Parathyroid adenoma (tissue), 2 donors: Measurements from ENCODE around the gene RNF4.

Experiments
- H2AFZ ChIP-seq: fragments of 300-600 bp; sonication (generic); one replicate; pipeline ENCODE4 v1.7.0; 2017; ENCODE audit warnings: antibody characterized with exemption, mild to moderate bottlenecking
- H3K27ac ChIP-seq: fragments of 300-600 bp; sonication (generic); one replicate; pipeline ENCODE4 v1.7.0; 2017
- H3K27me3 ChIP-seq: fragments of 300-600 bp; sonication (generic); one replicate; pipeline ENCODE4 v1.7.0; 2017; ENCODE audit warnings: low read length; ENCODE audit not compliant: control insufficient read depth, insufficient read depth
- H3K36me3 ChIP-seq: fragments of 300-600 bp; sonication (generic); one replicate; pipeline ENCODE4 v1.7.0; 2017; ENCODE audit warnings: low read length; ENCODE audit not compliant: control insufficient read depth, insufficient read depth
- H3K4me1 ChIP-seq: fragments of 300-600 bp; sonication (generic); one replicate; pipeline ENCODE4 v1.7.0; 2017; ENCODE audit warnings: control low read depth
- H3K4me2 ChIP-seq: fragments of 300-600 bp; sonication (generic); one replicate; pipeline ENCODE4 v1.7.0; 2017; ENCODE audit warnings: low read length
- H3K4me3 ChIP-seq: fragments of 300-600 bp; sonication (generic); one replicate; pipeline ENCODE4 v1.7.0; 2017; ENCODE audit warnings: low read depth, low read length
- H3K79me2 ChIP-seq: fragments of 300-600 bp; sonication (generic); one replicate; pipeline ENCODE4 v1.7.0; 2017; ENCODE audit warnings: control low read depth
- H3K9ac ChIP-seq: fragments of 300-600 bp; sonication (generic); one replicate; pipeline ENCODE4 v1.7.0; 2017; ENCODE audit warnings: mild to moderate bottlenecking
- H3K9me3 ChIP-seq: fragments of 300-600 bp; sonication (generic); one replicate; pipeline ENCODE4 v1.7.0; 2017; ENCODE audit warnings: low read length; ENCODE audit not compliant: control insufficient read depth
- TF ChIP-seq, protein P1 (sequence below): fragments of 300-600 bp; sonication (generic); IDR thresholded peaks from one replicate; pipeline ENCODE4 v1.7.0; 2017; ENCODE audit warnings: antibody characterized with exemption, mild to moderate bottlenecking
- donor health status: primary hyperparathyroidism.

RNF4 gene

GRCh38 chr4:2442175-2442993 is 26.5 kb upstream of the RNF4 start:
- Histone ChIP-seq H3K4me2 (no peak overlapping the region), H3K36me3 (no peaks in the 10 kb centered on the region), H2AFZ (no peak overlapping the region), H3K4me1 (no peaks in the 10 kb centered on the region), H3K9ac (no peak overlapping the region), H3K9me3 (no peaks in the 10 kb centered on the region), H3K4me3 (no peak overlapping the region), H3K27me3 (no peaks in the 10 kb centered on the region), H3K79me2 (no peaks in the 10 kb centered on the region), H3K27ac (no peak overlapping the region)
- TF ChIP-seq, protein P1, sequence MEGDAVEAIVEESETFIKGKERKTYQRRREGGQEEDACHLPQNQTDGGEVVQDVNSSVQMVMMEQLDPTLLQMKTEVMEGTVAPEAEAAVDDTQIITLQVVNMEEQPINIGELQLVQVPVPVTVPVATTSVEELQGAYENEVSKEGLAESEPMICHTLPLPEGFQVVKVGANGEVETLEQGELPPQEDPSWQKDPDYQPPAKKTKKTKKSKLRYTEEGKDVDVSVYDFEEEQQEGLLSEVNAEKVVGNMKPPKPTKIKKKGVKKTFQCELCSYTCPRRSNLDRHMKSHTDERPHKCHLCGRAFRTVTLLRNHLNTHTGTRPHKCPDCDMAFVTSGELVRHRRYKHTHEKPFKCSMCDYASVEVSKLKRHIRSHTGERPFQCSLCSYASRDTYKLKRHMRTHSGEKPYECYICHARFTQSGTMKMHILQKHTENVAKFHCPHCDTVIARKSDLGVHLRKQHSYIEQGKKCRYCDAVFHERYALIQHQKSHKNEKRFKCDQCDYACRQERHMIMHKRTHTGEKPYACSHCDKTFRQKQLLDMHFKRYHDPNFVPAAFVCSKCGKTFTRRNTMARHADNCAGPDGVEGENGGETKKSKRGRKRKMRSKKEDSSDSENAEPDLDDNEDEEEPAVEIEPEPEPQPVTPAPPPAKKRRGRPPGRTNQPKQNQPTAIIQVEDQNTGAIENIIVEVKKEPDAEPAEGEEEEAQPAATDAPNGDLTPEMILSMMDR, result no peak

- Histone ChIP-seq H3K4me3 (no peak overlapping the region), H3K27me3 (no peaks in the 10 kb centered on the region), H3K79me2 (no peaks in the 10 kb centered on the region), H3K9ac (no peak overlapping the region), H3K9me3 (no peaks in the 10 kb centered on the region), H3K36me3 (no peaks in the 10 kb centered on the region), H3K4me2 (no peak overlapping the region), H3K27ac (no peak overlapping the region), H3K4me1 (no peaks in the 10 kb centered on the region), H2AFZ (no peak overlapping the region)
- TF ChIP-seq, protein P1, result no peak
These were observed 25.7 kb upstream of the RNF4 start for GRCh38 chr4:2443061-2443730.

DNA sequence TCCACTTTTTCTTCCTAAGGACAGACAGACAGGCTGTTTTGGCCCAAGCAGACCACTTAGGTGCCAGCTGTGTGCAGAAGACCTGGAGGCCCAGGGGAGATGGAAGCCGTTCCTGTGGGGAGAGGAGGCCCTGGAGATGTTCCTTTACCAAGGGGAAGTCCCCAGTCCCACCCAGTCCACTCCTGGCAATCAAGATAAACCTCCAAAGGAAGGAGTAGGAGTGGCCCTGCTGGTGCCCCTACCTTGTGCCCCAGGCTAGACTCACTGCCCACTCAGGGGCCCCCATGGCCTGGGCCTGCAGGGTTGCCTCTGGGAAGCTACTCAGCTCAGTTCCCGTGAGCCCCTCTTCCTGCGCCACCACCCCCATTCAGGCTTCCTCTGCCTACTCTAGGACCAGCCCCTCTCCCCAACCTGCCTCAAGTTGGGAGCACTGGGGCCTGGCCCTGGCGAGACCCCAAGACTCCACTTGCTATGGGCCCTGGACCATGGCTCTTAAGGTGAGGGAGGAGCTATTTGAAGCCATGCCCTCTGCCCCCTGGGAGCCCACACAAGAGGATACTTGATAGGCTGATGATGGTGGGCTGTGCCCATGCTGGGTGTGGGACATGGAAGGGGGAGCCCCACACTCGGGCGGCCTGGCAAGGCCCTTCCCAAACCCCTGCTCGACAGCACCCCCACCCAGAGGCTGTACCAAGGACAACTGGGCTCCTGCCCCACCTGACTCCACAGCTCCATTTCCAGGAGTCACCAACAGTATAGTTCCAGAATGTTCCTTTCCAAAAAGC is 24.8 kb upstream of the RNF4 start:
- Histone ChIP-seq H3K9me3 (no peaks in the 10 kb centered on the region), H3K9ac (no peak overlapping the region), H3K4me2 (no peak overlapping the region), H3K79me2 (no peaks in the 10 kb centered on the region), H3K4me3 (no peak overlapping the region), H3K27me3 (no peaks in the 10 kb centered on the region), H2AFZ (no peak overlapping the region), H3K4me1 (no peaks in the 10 kb centered on the region), H3K36me3 (no peaks in the 10 kb centered on the region), H3K27ac (no peak overlapping the region)
- TF ChIP-seq, protein P1, result no peak

DNA sequence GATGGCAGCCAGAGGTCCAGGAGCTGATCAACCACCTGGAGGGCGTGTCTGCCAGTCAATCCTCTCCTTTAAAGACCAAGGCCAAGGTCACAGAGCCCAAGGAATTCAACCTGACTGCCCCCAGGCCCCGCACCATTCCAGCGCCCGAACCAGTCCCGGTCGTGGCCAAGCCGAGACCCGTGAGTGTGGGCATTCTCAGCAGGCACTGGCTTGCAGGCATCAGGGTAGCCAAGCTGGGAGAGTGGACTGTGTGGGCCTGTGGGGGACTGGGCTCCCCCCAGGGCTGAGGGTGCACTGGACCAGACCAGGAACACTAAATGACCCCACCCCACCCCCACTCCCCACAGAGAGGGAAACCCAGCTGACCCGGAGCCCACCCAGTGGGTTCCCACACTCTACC is 23.8 kb upstream of the RNF4 start:
- TF ChIP-seq, protein P1, result no peak
- H3K4me2 ChIP-seq, result no peak overlapping the region

More for the DNA sequence above, 23.8 kb upstream of the RNF4 start:
- H3K27ac ChIP-seq, result no peak overlapping the region
- H3K4me1 ChIP-seq, result no peaks in the 10 kb centered on the region
- no peaks in the 10 kb centered on the region for H3K9me3 ChIP-seq
- H3K36me3 ChIP-seq, result no peaks in the 10 kb centered on the region
- H3K9ac ChIP-seq, result no peak overlapping the region
- no peaks in the 10 kb centered on the region for H3K27me3 ChIP-seq
- H3K79me2 ChIP-seq, result no peaks in the 10 kb centered on the region
- H3K4me3 ChIP-seq, result no peak overlapping the region
- H2AFZ ChIP-seq, result no peak overlapping the region
